Measurements from ENCODE around the gene ARID5A. TPM values are rescaled to one million over a fixed set of nuclear protein-coding genes. Genes with fewer than 3 reads are reported as not detected.

The ARID5A gene
- total and polyA plus RNA-seq, 2 of the 13 experiments (the other 11 are each of a cell fraction or from before 2014, with no cell fraction given): 6.0 to 9.5 TPM

GRCh38 chr2:96550787-96551604 is 14.4 kb downstream of the ARID5A start (continued):
- TF ChIP-seq CSRNP1 (CRISPR knock-in tag; IDR thresholded peaks at IDR 0.05): no peak
- no peak for TF ChIP-seq ZBTB2 (CRISPR knock-in tag; IDR thresholded peaks at IDR 0.05; ENCODE audit: low read depth)
- peak; percentile 13 for TF ChIP-seq NCOA1 (CRISPR knock-in tag; IDR thresholded peaks at IDR 0.05)
- no peak for TF ChIP-seq KLF6 (CRISPR knock-in tag; IDR thresholded peaks at IDR 0.05)
- peak; percentile 94 for TF ChIP-seq HNF4A (CRISPR knock-in tag; IDR thresholded peaks at IDR 0.05)
- no peak for TF ChIP-seq U2AF2 (IDR thresholded peaks at IDR 0.05; ENCODE audit: low read depth, low read length)
- TF ChIP-seq ZNF691 (CRISPR knock-in tag; IDR thresholded peaks at IDR 0.05; ENCODE audit: borderline replicate concordance, low read depth): no peak
- TF ChIP-seq TCF7 (IDR thresholded peaks at IDR 0.05; ENCODE audit: low read depth): peak; percentile 5; the same call in 1 of the 2 replicates
- peak; percentile 71 for TF ChIP-seq CEBPB (IDR thresholded peaks at IDR 0.05; ENCODE audit: borderline replicate concordance, low read depth, low read length)
- TF ChIP-seq ZNF263 (CRISPR knock-in tag; IDR thresholded peaks at IDR 0.05): no peak
- no peak for TF ChIP-seq ZNF512B (CRISPR knock-in tag; IDR thresholded peaks at IDR 0.05; ENCODE audit: borderline replicate concordance)
- TF ChIP-seq FOSL1 (CRISPR knock-in tag; IDR thresholded peaks at IDR 0.05; ENCODE audit: borderline replicate concordance): no peak
- no peak for TF ChIP-seq DNMT1 (CRISPR knock-in tag; IDR thresholded peaks at IDR 0.05)
- TF ChIP-seq SAFB2 (CRISPR knock-in tag; IDR thresholded peaks at IDR 0.05; ENCODE audit: borderline replicate concordance, low read depth): no peak
- TF ChIP-seq ZSCAN9 (CRISPR knock-in tag; IDR thresholded peaks at IDR 0.05; ENCODE audit: borderline replicate concordance): no peak; the same call in 1 of the 2 replicates
- TF ChIP-seq ZFYVE20 (CRISPR knock-in tag; IDR thresholded peaks at IDR 0.05; ENCODE audit: borderline replicate concordance, low read depth): no peak
- peak; percentile 43 for TF ChIP-seq ZEB1 (IDR thresholded peaks at IDR 0.05; ENCODE audit: insufficient replicate concordance, low read depth)
- TF ChIP-seq RBFOX2 (IDR thresholded peaks at IDR 0.05; ENCODE audit: low read depth, low read length): no peak
- TF ChIP-seq SSRP1 (CRISPR knock-in tag; IDR thresholded peaks at IDR 0.05): no peak
- TF ChIP-seq ZNF746 (CRISPR knock-in tag; IDR thresholded peaks at IDR 0.05): no peak
- no peak for TF ChIP-seq KLF13 (CRISPR knock-in tag; IDR thresholded peaks at IDR 0.05)
- TF ChIP-seq ZNF891 (CRISPR knock-in tag; IDR thresholded peaks at IDR 0.05): no peak
- no peak for TF ChIP-seq ZNF879 (CRISPR knock-in tag; IDR thresholded peaks at IDR 0.05)
